Effector CD8-positive, alpha-beta T cell (primary cell): Measurements from ENCODE around the gene CHRM3.
"Not testable (repeated sequence)": the region's sequence is repeated elsewhere in the genome, so short reads cannot be mapped to it uniquely, and the experiment has no call there.

Source experiments
- DNase-seq: peaks from one replicate; lab custom pipeline; 2025; lab: John Stamatoyannopoulos, UW
- total RNA-seq, 4 experiments: gene quantifications; one replicate each; lab custom pipeline; 2026; lab: John Stamatoyannopoulos, UW

CHRM3 gene
- total RNA-seq, result 0 to 0.58 (median 0) reads per million in 4 experiments

DNA sequence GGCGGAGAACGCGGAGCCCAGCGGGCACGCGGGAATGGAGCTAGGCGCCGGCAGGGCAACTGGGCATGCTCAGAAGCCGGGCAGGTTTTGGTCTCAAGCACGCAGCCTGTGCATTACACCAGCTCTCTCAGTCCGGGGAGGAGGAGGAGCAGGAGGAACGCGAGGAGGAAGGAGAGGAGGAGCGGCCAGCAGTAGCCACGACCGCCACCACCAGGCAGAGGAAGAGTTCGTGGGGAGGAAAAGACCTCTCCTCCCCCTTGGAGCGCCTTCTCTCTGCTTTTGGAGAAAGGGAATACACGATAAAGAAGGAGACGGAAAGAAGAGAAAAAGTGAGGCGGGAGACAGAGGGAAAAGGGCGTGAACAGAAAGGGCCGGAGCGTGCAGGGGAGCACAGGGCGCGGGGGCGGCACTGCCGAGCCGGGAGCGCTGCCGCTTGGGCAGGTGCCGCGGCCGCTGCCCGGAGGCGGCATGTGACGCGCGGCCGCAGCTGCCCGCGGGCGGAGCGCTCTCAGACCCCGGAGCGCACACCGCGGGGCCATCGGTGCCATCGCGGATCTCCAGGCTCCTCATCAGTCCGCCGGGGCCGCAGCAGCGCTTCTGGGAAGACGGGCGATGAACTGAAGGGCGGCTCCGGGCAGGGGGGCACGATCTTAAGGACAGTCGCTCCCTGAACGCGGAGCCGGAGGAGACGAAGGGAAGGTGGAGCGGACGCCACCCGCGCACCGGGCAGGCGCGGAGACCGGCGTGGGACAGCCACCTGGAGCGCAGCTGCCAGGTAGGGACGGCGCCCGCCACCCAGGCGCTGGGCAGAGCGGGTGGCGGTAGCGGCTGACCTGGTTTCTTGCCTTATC is at the start of gene CHRM3:
CHRM3 (plus strand) TSS at position 116 of the 851 bp plus-strand sequence. CDS start 520,884 bp downstream, outside the sequence.
- DNase-seq, result no peak

DNA sequence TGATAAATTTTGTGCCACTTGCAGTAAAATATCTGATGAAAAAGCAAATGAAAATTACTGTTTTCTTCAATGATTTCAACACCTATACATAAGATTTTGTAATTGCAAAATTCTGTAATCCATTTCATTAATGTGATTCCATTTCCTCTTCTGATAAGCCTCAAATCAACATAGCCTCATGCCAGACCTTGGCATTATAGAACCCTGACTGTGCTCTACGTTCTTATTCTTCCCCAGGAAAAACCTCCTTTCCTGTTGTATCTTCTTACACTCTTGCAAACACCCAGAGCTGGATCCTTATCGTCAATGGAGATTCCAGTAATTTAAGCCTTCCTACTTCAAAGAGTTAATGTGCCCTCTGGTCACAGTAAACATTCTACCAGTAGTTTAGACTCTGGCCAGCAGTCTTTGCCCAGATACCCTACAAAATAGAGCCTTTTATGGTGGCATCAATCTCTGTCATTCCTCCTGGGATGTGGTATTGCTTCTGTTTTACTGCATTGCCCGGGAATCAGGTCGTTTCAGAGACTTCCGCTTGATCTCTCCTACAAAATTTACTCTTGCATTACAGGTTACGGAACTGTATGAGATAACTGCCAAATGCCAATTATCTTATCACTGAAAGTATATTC is 48.5 kb upstream of the CHRM3 start:
- DNase-seq, result no peak

DNA sequence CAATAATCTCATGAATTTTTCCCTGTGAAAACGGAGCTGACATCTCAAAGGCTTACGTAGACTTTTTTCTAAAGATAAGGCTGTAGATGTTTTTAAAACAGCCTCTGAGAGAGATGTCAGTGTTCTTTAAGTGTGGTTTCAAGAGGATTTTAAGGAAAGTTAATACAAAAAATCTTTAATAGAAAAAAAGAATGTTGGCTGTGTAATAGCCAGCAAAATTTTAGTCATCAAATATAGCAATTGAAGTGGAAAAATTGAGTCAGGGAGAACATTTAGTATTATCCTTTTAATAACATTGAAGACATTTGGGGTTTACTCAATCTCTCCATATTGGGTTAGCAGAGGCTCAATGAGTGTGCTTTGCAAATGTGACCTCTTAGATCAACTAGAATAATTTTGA is 38.6 kb upstream of the CHRM3 start:
- DNase-seq, result no peak

DNA sequence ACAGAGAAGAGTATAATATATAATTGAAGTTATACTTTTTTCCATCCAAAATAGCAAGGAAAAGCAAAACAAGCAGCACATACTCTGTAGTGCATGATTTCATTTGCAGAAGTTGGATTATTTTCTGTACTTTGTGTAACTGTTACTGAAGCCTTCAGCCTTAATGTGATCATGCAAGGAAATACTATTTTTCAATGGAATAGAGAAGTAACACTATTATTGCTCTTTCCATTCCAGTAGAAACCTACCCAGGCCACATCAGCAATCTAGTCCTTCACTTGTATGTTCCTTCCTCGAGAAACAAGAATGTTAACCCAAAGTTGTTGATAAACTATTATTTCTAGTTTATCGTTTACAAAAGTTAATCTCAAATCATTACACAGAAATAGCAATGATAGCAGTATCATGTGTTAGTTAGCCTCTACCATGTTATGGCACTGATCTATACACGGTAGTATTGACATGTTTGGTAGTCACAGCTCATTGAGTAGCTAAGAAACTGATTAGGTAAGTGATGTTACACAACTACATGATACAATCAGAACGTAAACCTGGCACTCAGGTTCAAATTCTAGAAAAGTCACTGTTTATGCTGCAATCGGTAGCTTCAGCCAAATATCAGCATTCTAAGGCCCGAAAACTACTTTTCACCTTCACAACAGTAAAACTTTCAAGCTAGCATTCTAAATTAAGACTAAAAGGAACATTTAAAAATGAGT is 37.6 kb upstream of the CHRM3 start:
- DNase-seq, result no peak

DNA sequence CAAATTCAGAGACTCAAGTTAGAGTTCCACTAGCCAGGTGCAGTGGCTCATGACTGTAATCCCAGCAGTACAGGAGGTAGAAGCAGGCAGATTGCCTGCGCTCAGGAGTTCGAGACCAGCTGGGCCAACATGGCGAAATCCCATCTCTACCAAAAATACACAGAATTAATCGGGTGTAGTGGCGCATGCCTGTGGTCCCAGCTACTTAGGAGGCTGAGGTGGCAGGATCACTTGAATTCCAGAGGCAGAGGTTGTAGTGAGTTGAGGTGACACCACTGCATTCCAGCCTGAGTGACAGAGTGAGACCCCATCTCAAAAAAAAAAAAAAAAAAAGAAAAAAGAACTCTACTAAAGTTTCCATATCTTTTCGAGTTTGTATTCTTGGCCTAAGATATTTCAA is 36.7 kb upstream of the CHRM3 start:
- no peak for DNase-seq

DNA sequence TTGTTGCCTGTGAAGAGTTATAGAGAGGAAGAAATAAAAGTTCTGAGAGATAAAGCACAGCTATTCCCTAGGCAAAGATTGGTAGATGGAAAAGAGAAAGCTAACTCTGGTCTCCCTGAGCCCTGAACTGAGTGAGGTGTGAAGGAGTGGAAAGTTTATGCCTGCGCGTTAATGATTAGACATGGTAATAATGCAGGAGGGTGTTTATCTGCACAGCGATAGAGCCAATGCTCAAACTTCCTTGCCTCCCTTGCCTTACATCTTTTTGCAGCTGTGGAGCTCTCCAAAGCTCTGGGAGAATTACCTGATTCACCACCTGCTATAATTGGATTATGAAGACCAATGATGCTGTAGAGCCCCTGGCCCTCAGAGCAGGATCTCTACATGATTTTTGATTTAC is 32.8 kb upstream of the CHRM3 start:
- DNase-seq, result no peak

DNA sequence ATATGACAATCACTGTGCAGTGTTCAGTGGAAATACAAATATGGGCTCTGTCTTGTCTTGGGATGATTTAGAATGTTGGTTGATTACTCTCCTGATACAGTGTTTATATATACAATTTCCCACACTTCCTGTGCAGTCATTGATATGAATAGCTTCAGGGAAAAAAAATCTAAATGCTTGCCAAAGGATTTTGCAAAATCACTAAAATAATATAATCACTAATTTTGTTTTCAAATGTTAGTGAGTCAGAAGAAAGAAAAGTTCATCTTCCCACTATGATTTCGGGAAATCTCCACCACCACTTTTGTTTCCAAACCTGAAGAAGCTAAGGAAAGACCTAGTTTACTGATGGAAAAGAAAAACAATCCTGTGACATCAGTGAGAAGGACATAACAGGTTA is 32.1 kb upstream of the CHRM3 start:
- DNase-seq, result no peak

DNA sequence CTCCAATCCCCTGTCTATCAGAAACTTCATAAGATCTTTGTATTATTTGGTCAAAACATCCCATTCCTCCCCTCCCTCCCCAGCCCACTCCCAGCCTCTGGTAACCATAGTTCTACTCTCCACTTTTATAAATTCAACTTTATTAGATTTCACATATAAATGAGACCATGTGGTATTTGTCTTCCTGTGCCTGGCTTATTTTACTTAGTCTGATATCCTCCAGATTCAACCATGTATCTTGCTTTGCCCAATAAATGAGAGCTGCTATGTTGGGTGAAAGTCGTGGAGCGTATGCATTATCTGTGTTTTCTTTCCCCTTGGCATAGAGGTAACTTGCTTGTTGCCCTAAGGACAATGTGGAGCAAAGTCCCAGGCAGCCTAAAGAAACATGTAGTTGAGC is 28.5 kb upstream of the CHRM3 start:
- no peak for DNase-seq

DNA sequence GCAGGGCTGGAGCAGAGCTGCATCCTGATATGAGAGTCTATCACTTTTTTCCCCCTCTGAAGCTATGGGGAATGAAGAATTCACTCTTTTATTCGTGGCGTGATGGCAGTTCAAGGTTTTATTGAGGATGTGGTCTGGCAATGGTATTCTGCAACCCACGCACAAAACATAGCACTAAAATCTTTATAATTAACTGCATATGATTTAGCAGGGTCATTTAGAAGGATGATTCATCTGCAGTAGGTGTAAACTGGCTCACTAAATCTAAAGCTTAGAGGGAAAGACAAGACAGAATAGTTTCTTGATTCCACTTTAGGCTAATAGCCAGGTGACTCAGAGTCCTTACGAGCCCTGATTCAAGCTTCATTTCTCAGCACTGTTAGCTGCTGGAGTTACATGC is 25.0 kb upstream of the CHRM3 start:
- DNase-seq, result no peak

DNA sequence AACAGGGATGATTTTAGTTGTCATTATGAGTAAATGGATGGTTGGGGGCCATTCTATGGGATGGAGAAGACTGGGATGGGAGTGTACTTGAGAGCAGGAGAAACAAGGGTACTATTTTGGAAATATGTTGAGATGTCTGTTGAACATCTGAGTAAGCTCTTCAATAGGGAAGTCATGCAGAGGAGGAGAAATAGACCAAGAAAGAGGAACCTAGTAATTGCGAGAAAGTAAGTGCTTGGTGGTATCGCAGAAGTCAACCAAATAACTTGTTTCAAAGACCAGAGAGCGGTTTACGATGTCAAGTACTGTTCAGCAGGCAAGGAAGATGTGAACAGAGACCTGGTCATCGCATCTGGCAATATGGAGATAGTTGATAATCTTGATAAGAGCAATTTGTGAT is 22.4 kb upstream of the CHRM3 start:
- DNase-seq, result no peak

DNA sequence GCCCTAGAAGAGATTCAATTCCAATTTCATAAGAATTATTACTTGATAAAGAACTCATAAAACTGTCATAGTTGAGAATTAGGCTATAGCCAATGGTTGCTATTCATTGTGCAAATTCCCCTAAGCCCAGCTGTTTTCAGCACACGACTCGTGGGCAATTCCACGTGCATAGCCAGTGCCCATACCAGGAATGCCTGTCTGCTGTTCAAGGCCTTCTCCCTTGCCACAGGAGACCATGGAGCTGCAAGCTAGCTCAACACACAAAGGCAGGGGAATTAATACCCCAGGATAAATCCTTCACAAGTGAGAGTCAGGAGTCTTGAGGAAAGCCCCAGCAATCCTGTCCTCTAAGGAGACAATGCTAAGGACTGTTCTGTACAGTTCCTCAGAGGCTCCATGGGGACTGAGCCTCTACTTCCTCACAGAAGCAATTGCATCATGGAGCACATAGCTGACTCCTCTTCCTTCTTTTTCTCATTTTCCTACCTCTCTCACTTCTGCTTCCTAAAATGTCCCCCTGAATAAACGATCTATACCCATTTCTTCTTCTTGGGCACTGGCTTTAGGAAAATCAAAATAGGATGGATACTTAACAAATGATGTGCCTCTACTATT is 19.1 kb upstream of the CHRM3 start:
- no peak for DNase-seq

DNA sequence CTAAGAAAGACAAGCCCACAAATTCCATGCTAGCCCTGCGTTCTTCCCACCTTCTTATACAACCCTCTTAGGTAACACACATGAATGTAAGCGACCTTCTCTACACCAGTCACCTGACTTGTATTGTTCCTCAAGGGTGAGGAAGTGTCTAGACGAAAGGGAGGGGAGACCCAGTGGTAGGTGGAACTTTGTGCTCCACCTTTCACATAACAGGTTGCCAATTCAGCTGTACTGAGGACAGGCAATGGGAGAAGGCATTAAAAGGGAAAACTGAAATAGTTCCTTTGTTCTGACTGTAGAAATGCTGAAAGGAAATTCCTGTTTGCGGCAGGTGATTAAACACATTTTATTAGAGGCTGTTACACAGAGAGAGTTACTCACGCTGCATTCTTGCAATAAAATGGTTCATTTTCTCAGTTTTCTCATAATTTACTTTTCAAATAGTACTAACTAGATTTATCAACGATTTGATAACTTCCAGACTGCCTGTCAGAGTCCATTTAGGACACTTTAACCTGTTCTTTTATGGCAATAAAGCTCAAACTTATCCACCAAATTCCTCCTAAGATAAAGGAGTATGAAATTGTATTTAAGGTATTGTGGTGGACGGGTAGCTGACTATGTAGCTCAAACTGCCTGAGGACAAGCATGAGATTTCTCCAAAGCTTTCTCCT is 17.8 kb upstream of the CHRM3 start:
- DNase-seq, result no peak

DNA sequence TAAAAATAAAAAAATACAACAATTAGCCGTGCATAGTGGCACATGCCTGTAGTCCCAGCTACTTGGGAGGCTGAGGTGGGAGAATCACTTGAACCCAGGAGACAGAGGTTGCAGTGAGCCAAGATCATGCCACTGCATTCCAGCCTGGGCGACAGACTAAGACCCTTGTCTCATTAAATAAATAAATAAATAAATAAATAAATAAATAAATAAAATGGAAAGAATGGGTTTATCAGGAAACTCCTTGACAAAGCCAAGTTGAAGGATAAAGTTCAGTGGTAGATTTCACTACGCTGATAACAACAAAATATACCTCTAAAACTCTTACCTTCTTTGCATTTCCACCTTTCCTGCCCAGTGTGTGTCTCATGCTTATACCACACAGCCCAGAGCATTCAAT is 15.5 kb upstream of the CHRM3 start:
- DNase-seq, result not testable (repeated sequence)

DNA sequence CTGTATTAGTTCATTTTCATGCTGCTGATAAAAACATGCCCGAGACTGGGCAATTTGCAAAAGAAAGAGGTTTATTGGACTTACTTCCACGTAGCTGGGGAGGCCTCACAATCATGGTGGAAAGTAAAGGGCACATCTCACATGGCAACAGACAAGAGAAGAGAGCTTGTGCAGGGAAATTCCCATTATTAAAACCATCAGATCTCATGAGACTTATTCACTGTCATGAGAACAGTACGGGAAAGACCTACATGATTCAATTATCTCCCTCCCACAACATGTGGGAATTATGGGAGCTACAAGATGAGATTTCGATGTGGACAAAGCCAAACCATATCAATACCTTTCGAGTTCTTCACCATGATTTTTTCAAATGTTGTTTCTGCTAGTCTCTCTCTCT is 3.7 kb upstream of the CHRM3 start:
- no peak for DNase-seq

DNA sequence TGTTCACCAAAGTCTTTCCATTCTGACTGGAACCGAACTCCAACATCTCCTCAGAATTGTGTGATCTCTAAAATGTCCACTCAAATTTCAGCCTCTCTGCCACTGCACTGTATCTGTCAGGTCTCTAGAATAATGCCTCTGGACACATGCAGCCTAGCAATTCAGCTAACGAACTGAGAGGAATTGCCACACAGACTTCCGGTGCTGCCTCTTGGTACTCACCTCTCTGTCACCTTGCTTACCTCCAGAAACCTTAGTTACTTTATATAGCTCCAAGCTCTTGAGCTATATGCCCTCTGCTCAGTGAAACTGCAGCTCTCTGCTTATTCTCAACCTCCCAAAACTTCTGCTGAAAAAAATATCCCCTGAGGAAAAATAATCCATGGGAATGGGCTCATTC is 2.7 kb upstream of the CHRM3 start:
- DNase-seq, result no peak

DNA sequence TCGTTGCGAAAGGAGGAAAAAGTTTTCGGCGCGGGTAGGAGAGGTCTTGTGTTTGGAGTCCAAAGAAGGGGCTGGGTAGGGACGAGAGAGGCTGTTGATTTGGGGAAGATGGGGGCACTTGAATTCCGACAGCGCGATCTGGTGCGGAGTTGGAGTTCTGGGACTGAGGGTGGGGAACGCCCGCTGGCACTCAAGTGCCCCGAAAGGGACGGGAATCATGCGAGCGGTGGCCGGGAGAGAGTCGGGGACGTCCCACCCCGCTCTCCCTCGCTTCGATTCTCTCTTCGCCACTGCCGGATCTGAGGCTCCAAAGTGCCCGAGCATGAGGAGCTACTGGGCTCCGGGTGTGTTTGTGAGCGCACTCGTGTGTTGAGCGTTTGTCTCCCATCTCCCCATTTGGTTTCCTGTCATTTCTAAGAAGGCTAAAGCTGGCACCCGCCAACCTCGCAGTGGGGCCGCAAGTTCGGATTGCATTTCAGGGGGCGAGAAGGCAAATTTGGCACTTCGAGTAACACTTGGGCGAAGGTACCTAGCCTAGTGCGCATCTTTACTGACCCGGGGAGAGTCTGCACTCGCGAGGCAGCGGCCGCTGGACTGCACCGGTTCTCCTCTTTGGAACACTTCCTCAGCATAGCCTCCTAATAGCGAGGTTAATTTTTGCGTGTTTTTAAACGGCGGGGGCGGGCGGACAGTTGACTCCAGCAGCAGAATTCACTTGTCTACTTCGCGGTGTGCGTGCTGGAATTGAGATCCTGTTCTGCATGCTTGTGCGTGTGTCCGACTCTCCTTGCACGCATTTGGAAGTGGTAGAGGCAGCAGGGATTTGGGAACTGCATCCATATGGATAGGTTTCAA is 1.2 kb downstream of the CHRM3 start:
- no peak for DNase-seq

DNA sequence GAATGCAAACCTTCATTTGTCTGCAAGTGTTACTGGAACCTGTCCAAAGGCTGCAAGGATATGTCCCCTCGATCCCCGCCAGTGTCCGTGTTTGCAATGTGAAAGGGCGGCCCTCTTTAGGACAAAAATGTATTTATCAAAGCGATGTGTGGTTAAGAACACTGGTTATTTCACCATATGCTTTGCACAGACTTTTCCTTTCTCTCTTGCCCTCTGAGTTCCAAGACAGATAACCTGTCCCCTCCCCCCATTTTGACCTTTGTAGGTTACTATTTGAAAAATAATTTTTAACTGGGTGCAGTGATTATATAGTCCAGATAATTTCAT is 1.8 kb downstream of the CHRM3 start:
- no peak for DNase-seq

DNA sequence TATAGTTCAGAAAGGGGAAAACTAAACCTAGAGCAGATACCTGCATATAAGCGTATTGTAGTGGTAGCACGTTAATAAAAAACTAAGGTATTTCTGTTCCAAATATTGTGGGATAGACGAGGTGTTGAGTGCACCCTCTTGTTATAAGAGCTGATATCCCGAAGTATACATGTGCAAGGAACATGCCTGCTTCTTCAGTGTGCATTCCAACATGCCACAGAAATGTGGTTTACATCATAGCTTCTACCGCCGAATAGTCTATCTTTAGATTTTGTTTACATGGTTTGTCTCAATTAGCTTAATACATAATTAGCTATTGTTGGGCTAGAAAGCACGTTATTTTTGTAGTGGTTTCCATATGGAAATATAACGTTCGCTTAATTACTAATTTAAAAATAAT is 2.2 kb downstream of the CHRM3 start:
- DNase-seq, result no peak

DNA sequence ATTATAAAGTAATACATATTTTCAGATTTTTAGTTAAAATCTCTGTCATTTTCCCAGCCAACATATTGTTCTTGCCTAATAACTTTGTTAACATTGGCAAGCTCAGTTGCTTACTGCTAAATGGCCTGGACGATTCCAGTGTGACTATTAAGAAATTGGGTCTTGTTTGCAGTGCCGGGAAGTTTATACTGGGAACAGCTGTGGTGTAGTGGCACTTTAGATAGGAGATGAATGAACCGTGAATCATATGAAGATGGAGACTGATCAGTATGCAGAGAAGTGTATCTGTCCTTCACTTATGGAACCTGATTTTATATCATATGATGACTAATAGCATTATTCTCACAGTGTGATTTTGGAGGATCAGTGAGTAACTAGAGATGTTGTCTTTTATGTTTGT is 3.3 kb downstream of the CHRM3 start:
- DNase-seq, result no peak

DNA sequence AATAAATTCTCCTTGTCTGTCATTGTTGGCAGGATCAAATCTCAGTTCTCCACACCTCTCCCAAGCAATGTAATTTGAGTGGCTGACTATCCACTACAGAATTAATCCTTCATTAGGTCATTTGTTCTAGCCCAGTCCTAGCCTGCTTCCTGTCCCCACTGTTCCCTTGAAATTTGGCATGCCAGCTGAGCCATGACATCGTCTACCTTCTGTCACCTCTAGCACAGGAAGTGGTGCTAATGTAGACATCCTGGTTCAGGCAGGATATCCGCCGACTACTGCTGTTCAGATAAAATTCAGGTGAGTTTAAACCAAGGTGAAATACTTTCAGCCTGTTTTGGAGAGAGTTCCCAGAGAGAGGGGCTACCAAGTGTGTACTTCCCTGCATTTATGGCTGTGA is 5.9 kb downstream of the CHRM3 start:
- no peak for DNase-seq

DNA sequence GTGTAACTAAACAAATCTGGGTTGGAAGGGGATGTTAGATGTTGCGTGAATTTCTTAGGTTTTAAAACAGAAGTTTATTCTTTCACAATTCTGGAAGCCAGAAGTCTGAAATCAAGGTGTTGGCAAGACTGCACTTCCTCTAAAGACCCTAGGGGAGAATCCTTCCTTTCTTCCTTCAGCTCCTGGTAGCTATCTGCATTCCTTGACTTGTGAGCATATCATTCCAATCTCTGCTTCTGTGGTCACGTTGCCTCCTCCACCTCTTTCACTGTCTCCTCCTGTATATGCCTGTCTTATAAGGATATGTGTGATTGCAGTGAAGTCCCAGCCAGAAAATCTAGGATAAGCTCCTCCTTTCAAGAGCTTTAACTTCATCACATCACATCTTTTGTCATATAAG is 7.7 kb downstream of the CHRM3 start:
- DNase-seq, result no peak
